Esophagus muscularis mucosa (tissue), 4 donors: Measurements from ENCODE around the gene YES1. TPM values are rescaled to one million over a fixed set of nuclear protein-coding genes. Genes with fewer than 3 reads are reported as not detected.

ENCODE experiments used
- DNase-seq: peaks from one replicate; pipeline ENCODE4 v3.0.0-alpha.2; 2017; ENCODE audit errors: extremely low spot score
- H3K27ac ChIP-seq, 4 donors: fragments of 200-600 bp; sonication (generic); replicated peaks in 1 of 4; 1 replicate in 3 of 4; 2 replicates in 1 of 4; pipeline ENCODE4 v1.5.1; 2016 to 2019; ENCODE audit warnings: mild to moderate bottlenecking in 1 of 4
- H3K27me3 ChIP-seq, 4 donors: fragments of 200-600 bp; sonication (generic); one replicate each; pipeline versions ENCODE4 v1.5.1 to v1.6.0; 2016 to 2019
- H3K36me3 ChIP-seq, 4 donors: fragments of 200-600 bp; sonication (generic); one replicate each; pipeline ENCODE4 v1.5.1; 2016 to 2019
- H3K4me1 ChIP-seq, 4 donors: fragments of 200-600 bp; sonication (generic); one replicate each; pipeline ENCODE4 v1.5.1; 2016 to 2019
- H3K4me3 ChIP-seq, 4 donors: fragments of 200-600 bp; sonication (generic); 1 replicate in 2 of 4; 2 replicates in 2 of 4; pipeline ENCODE4 v1.5.1; 2016 to 2019; ENCODE audit warnings: mild to moderate bottlenecking in 4 of 4, moderate library complexity in 1 of 4
- H3K9me3 ChIP-seq, 4 donors: fragments of 200-600 bp; sonication (generic); 1 replicate in 3 of 4; 2 replicates in 1 of 4; pipeline ENCODE4 v1.5.1; 2016 to 2019
- CTCF ChIP-seq, 3 experiments: fragments of 200-600 bp in 2 of 3; fragments of 450-650 bp in 1 of 3; sonication (generic) in 2 of 3; IDR thresholded peaks; one replicate each; pipeline ENCODE4 v1.5.1; 2017 to 2019; ENCODE audit warnings: antibody characterized with exemption in 3 of 3, mild to moderate bottlenecking in 2 of 3, moderate library complexity in 1 of 3
- EP300 ChIP-seq: sonication (generic); formaldehyde crosslinking; IDR thresholded peaks from one replicate; pipeline ENCODE4 v1.6.1; 2017; ENCODE audit warnings: antibody characterized with exemption
- POLR2A ChIP-seq: fragments of 450-650 bp; IDR thresholded peaks from one replicate; pipeline ENCODE4 v1.6.1; 2017; ENCODE audit warnings: antibody characterized with exemption, moderate library complexity, mild to moderate bottlenecking, low read depth
- POLR2AphosphoS5 ChIP-seq, 2 donors: sonication (generic); formaldehyde crosslinking; IDR thresholded peaks; one replicate each; pipeline ENCODE4 v1.6.1; 2017; ENCODE audit warnings: antibody characterized with exemption in 2 of 2
- WGBS: methylation state at CpG from one replicate; pipeline ENCODE4 v1.1.5; 2018; 5-methylcytosine and 5-hydroxymethylcytosine counted together
- intact Hi-C: fragments of 100-400 bp; cut with DNase I; formaldehyde crosslinking; loops from one replicate; pipeline ENCODE4 v1.15.1; 2023
- total RNA-seq, 4 donors: library from RNA; depleted of rRNA; stranded (reverse); fragments of >200 nt; gene quantifications; one replicate each; pipeline versions ENCODE4 v1.1.0 to v1.2.1, GENCODE V29; 2016

Gene YES1
- total RNA-seq, 4 donors from 2014 or later: 94.6 to 143 (median 116) TPM

GRCh38 chr18:723541-724080, 88.4 kb downstream of the YES1 start:
- no peak for DNase-seq
- Histone ChIP-seq H3K27me3 (no peaks in the 10 kb centered on the region), H3K27ac (no peak overlapping the region), H3K4me3 (no peak overlapping the region), H3K36me3 (peaks cover under 1 to 35% (median 16%) of the 10 kb centered on the region in 4 donors), H3K4me1 (no peaks in the 10 kb centered on the region), H3K9me3 (no peaks in the 10 kb centered on the region)
- 93% methylated on average over 1 of the region's 1 CpG for WGBS
- TF ChIP-seq EP300 (no peak), POLR2AphosphoS5 (IDR thresholded peaks at IDR 0.05) (no peak)
- intact Hi-C loops: no loop called here

GRCh38 chr18:717003-717402, 95.0 kb downstream of the YES1 start:
- DNase-seq: no peak
- Histone ChIP-seq H3K4me3 (no peak overlapping the region), H3K4me1 (peaks cover 0 to 5% (median 4%) of the 10 kb centered on the region in 4 donors), H3K36me3 (peaks cover 0 to 6% (median 0%) of the 10 kb centered on the region in 4 donors), H3K27ac (no peak overlapping the region), H3K9me3 (no peaks in the 10 kb centered on the region), H3K27me3 (no peaks in the 10 kb centered on the region)
- WGBS: 95% methylated on average over 4 of the region's 4 CpGs
- TF ChIP-seq POLR2AphosphoS5 (IDR thresholded peaks at IDR 0.05) (no peak), EP300 (no peak), CTCF (IDR thresholded peaks at IDR 0.05) (no peak)
- intact Hi-C loops: no loop called here

- Histone ChIP-seq H3K27me3 (no peaks in the 10 kb centered on the region), H3K4me3 (no peak overlapping the region), H3K36me3 (peaks cover 0 to 6% (median 0%) of the 10 kb centered on the region in 4 donors), H3K9me3 (no peaks in the 10 kb centered on the region), H3K4me1 (peaks cover 5 to 14% (median 12%) of the 10 kb centered on the region in 4 donors), H3K27ac (no peak overlapping the region)
- no peak for DNase-seq
- intact Hi-C loops: no loop called here
- 72% methylated on average over 1 of the region's 1 CpG for WGBS
- TF ChIP-seq POLR2AphosphoS5 (IDR thresholded peaks at IDR 0.05) (no peak), EP300 (no peak), CTCF (IDR thresholded peaks at IDR 0.05) (no peak), POLR2A (no peak)
These were observed 96.4 kb downstream of the YES1 start for GRCh38 chr18:715626-716025.

GRCh38 chr18:713135-713490, 98.9 kb downstream of the YES1 start:
- DNase-seq: no peak
- H3K9me3 ChIP-seq: no peaks in the 10 kb centered on the region
- H3K36me3 ChIP-seq: peaks cover 0 to 9% (median 3%) of the 10 kb centered on the region in 4 donors
- no peaks in the 10 kb centered on the region for H3K27me3 ChIP-seq
- intact Hi-C loops: no loop called here
- peaks cover 10 to 26% (median 23%) of the 10 kb centered on the region in 4 donors for H3K4me1 ChIP-seq
- no peak for TF ChIP-seq EP300
- TF ChIP-seq POLR2AphosphoS5 (IDR thresholded peaks at IDR 0.05): no peak
- TF ChIP-seq POLR2A: no peak
- no peak for TF ChIP-seq CTCF (IDR thresholded peaks at IDR 0.05)
- peak overlapping the region; percentile 80 to 90 (median 86) for H3K27ac ChIP-seq
- WGBS: 87% methylated on average over 23 of the region's 23 CpGs
- peak overlapping the region; percentile 61 to 73 (median 70) for H3K4me3 ChIP-seq

GRCh38 chr18:712401-713134, 99.5 kb downstream of the YES1 start, which contains the start of gene ENOSF1:
ENOSF1 (minus strand) TSS chr18:712630; CDS start chr18:712587, 43 bp downstream.
- 6% methylated on average over 75 of the region's 91 CpGs for WGBS
- Histone ChIP-seq H3K4me3 (peak within 1 kb of the TSS; percentile 61 to 73 (median 70)), H3K9me3 (no peaks in the 10 kb centered on the region), H3K4me1 (peaks cover 10 to 30% (median 23%) of the 10 kb centered on the region in 4 donors), H3K27ac (peak within 1 kb of the TSS; percentile 80 to 90 (median 86)), H3K36me3 (peaks cover 0 to 9% (median 4%) of the 10 kb centered on the region in 4 donors), H3K27me3 (no peaks in the 10 kb centered on the region)
- DNase-seq: peak; percentile 93
- intact Hi-C loops: no loop called here
- peak; percentile 71 to 87 (median 85) for TF ChIP-seq CTCF (IDR thresholded peaks at IDR 0.05)
- no peak for TF ChIP-seq POLR2A
- TF ChIP-seq EP300: no peak
- TF ChIP-seq POLR2AphosphoS5 (IDR thresholded peaks at IDR 0.05): peak; percentile 59 to 82
